PFSK-1 (cell line): ENCODE data around the gene CEP135.

ENCODE experiments used
- FOXP2 ChIP-seq: optimal IDR thresholded peaks from 2 replicates; pipeline ENCODE3; 2011; ENCODE audit warnings: borderline replicate concordance, control low read depth, inconsistent platforms; ENCODE audit not compliant: insufficient read depth; ENCODE audit errors: extremely low read length, extremely low read depth
- POLR2AphosphoS5 ChIP-seq: IDR thresholded peaks from 2 replicates; pipeline ENCODE4 v1.6.1; 2012; ENCODE audit warnings: low read depth, mild to moderate bottlenecking, control low read depth, low read length, moderate library complexity
- REST ChIP-seq, 2 experiments: IDR thresholded peaks; 2 replicates each; pipeline versions ENCODE4 v1.6.1 to v1.8.0; 2011 to 2012; ENCODE audit warnings: low read depth in 2 of 2, low read length in 2 of 2, control low read depth in 1 of 2, inconsistent platforms in 1 of 2, mild to moderate bottlenecking in 1 of 2, moderate library complexity in 1 of 2; ENCODE audit not compliant: insufficient read depth in 1 of 2
- SIN3A ChIP-seq: IDR thresholded peaks from 2 replicates; pipeline ENCODE4 v1.6.1; 2012; ENCODE audit warnings: mild to moderate bottlenecking, low read length, moderate library complexity, borderline replicate concordance; ENCODE audit not compliant: insufficient read depth
- TAF1 ChIP-seq: IDR thresholded peaks from 2 replicates; pipeline ENCODE4 v1.6.1; 2012; ENCODE audit warnings: low read length, control low read depth, borderline replicate concordance; ENCODE audit not compliant: insufficient read depth

Gene CEP135

GRCh38 chr4:55993994-55994663, 45.4 kb downstream of the CEP135 start:
- TF ChIP-seq FOXP2, result no peak
- TF ChIP-seq TAF1, result no peak
- no peak for TF ChIP-seq POLR2AphosphoS5
- TF ChIP-seq SIN3A, result no peak
- no peak for TF ChIP-seq REST (IDR thresholded peaks at IDR 0.05; ENCODE audit: insufficient read depth in 1 of 2, low read depth in 2 of 2, low read length in 2 of 2)

DNA sequence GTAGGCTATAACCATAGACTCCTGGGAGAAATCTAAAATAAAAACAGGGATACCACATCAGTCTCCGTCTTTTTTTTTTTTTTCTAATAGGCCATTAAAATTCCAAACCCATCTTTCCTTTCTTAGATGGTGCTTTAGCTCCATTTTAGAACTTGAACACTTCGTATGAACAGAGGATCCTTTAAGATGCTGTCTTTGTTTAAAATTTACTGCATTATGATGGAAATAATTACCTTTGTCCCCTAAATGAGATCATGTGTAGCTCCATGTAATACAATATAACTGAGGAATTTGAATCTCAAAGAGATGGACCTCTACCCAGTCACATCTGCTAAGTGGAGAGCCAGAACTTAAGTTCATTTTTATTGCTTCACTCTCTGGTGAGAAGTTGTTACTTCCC, 47.9 kb downstream of the CEP135 start:
- no peak for TF ChIP-seq TAF1
- no peak for TF ChIP-seq REST (IDR thresholded peaks at IDR 0.05; ENCODE audit: insufficient read depth in 1 of 2, low read depth in 2 of 2, low read length in 2 of 2)
- TF ChIP-seq SIN3A, result no peak
- TF ChIP-seq FOXP2, result no peak
- no peak for TF ChIP-seq POLR2AphosphoS5

- TF ChIP-seq SIN3A (no peak), POLR2AphosphoS5 (no peak), FOXP2 (no peak), TAF1 (no peak), REST (IDR thresholded peaks at IDR 0.05; ENCODE audit: insufficient read depth in 1 of 2, low read depth in 2 of 2, low read length in 2 of 2) (no peak)
Measured at GRCh38 chr4:56003606-56004005, 54.9 kb downstream of the CEP135 start.

- TF ChIP-seq REST (IDR thresholded peaks at IDR 0.05; ENCODE audit: insufficient read depth in 1 of 2, low read depth in 2 of 2, low read length in 2 of 2), result no peak
- TF ChIP-seq TAF1, result no peak
- no peak for TF ChIP-seq FOXP2
- no peak for TF ChIP-seq SIN3A
- TF ChIP-seq POLR2AphosphoS5, result no peak
Measured at GRCh38 chr4:56004235-56004634, 55.5 kb downstream of the CEP135 start.

- TF ChIP-seq FOXP2, result no peak
- no peak for TF ChIP-seq REST (IDR thresholded peaks at IDR 0.05; ENCODE audit: insufficient read depth in 1 of 2, low read depth in 2 of 2, low read length in 2 of 2)
- no peak for TF ChIP-seq POLR2AphosphoS5
- TF ChIP-seq TAF1, result no peak
- TF ChIP-seq SIN3A, result no peak
Measured at GRCh38 chr4:56007154-56007553, 58.4 kb downstream of the CEP135 start.
